HG02884 (cell line): Measurements from ENCODE around the gene RASAL2.

Experiments
- ATAC-seq: cut with Tn5 transposase; IDR thresholded peaks from one replicate; pipeline ENCODE4 v1.9.1; 2021; ENCODE audit warnings: mild to moderate bottlenecking, moderate library complexity; ENCODE audit not compliant: unreplicated experiment

RASAL2 gene

GRCh38 chr1:178528953-178529335 is 435.0 kb downstream of the RASAL2 start:
- no peak for ATAC-seq

DNA sequence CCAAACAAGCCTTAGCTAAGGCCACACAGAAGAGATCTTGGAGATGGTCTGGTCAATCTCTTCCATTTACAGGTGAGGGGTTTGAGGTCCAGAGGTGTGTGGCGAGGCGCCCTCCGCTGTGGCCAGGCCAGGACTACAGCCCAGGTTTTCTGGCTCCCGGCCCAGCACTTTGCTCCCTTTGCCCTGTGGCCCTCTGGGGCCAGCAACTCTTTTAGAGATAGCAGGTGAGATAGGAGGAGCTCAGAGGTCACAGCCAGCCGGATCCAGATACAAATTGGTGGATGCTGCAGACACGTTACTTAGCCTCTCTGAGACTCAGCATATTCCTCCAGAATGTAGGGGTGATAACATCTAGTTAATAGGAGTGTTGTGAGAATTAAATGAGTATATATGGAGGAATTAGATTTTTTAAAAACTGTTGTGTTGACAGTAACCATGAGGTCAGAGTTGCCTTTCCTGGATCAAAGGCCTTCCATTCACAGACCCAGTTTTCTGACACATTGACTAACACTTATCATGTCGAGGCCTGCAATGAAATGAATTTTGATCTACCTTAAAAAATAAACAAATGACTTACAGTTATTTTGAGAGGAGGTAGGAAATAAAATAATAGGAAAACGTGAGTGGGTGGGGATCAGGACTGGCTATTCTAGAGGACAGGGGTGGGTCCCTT is 435.6 kb downstream of the RASAL2 start:
- ATAC-seq, result no peak

- no peak for ATAC-seq
Measured at GRCh38 chr1:178530037-178530402, 436.1 kb downstream of the RASAL2 start.

DNA sequence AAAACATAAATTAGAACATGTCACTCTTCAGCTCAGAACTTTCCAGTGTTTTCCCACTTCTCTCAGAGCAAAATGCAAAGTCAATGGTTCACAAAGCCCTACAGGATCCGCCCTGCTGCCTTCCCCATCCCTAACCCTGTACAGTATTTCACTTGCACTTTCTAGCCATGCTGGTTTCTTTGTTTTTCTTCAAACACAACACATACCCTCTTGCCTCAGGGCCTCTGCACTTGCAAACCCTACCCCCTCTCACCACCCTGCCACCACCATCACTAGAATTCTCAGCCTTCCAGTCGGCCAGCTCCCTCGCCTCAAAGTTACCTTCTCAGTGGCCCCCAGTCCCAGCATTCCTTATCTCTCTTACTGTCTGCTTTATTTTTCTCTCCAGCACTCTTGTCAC is 436.6 kb downstream of the RASAL2 start:
- no peak for ATAC-seq

- peak; percentile 24 for ATAC-seq
Measured at GRCh38 chr1:178531887-178532286, 438.0 kb downstream of the RASAL2 start.

GRCh38 chr1:178532392-178532791 is 438.5 kb downstream of the RASAL2 start:
- ATAC-seq, result peak; percentile 72

- no peak for ATAC-seq
Measured at GRCh38 chr1:178533121-178533946, 439.4 kb downstream of the RASAL2 start.
